ENCODE measurements around the gene POMGNT2.

Gene POMGNT2

GRCh38 chr3:43132870-43133636, 27.2 kb upstream of the POMGNT2 start:
- Histone ChIP-seq H3K27ac (ENCODE audit: low read depth, low read length, poor library complexity, severe bottlenecking) (no peak overlapping the region), H3K36me3 (ENCODE audit: insufficient read depth, low read length) (no peaks in the 10 kb centered on the region), H3K4me2 (ENCODE audit: low read length) (no peak overlapping the region), H3K4me3 (ENCODE audit: low read depth, low read length, poor library complexity, severe bottlenecking) (no peak overlapping the region), H3K9me3 (ENCODE audit: low read length) (no peaks in the 10 kb centered on the region), H4K20me1 (ENCODE audit: insufficient read depth, low read length) (no peaks in the 10 kb centered on the region), H3K79me2 (ENCODE audit: insufficient read depth, low read length) (no peaks in the 10 kb centered on the region), H3K9me2 (ENCODE audit: low read depth, low read length) (no peaks in the 10 kb centered on the region), H3K9ac (ENCODE audit: low read length) (no peak overlapping the region), H2AFZ (ENCODE audit: low read length) (no peak overlapping the region), H3K27me3 (ENCODE audit: insufficient read depth, low read length) (no peaks in the 10 kb centered on the region), H3K4me1 (ENCODE audit: insufficient read depth, low read length, severe bottlenecking) (no peaks in the 10 kb centered on the region), H3F3A (ENCODE audit: insufficient read depth, low read length) (no peaks in the 10 kb centered on the region)
- TF ChIP-seq CTCF (IDR thresholded peaks at IDR 0.05; ENCODE audit: low read length), result no peak
- no peak for TF ChIP-seq EZH2 (IDR thresholded peaks at IDR 0.05; ENCODE audit: borderline replicate concordance, low read length)

- H3K36me3 ChIP-seq (ENCODE audit: insufficient read depth, low read length), result no peaks in the 10 kb centered on the region
- H3K9me2 ChIP-seq (ENCODE audit: low read depth, low read length), result no peaks in the 10 kb centered on the region
- no peak overlapping the region for H3K4me2 ChIP-seq (ENCODE audit: low read length)
- H2AFZ ChIP-seq (ENCODE audit: low read length), result no peak overlapping the region
- H3K4me3 ChIP-seq (ENCODE audit: low read depth, low read length, poor library complexity, severe bottlenecking), result no peak overlapping the region
- H3K79me2 ChIP-seq (ENCODE audit: insufficient read depth, low read length), result no peaks in the 10 kb centered on the region
- no peaks in the 10 kb centered on the region for H4K20me1 ChIP-seq (ENCODE audit: insufficient read depth, low read length)
- no peak overlapping the region for H3K9ac ChIP-seq (ENCODE audit: low read length)
- H3K4me1 ChIP-seq (ENCODE audit: insufficient read depth, low read length, severe bottlenecking), result no peaks in the 10 kb centered on the region
- no peaks in the 10 kb centered on the region for H3K9me3 ChIP-seq (ENCODE audit: low read length)
- H3F3A ChIP-seq (ENCODE audit: insufficient read depth, low read length), result no peaks in the 10 kb centered on the region
- TF ChIP-seq CTCF (IDR thresholded peaks at IDR 0.05; ENCODE audit: low read length), result no peak
- TF ChIP-seq EZH2 (IDR thresholded peaks at IDR 0.05; ENCODE audit: borderline replicate concordance, low read length), result no peak
- H3K27ac ChIP-seq (ENCODE audit: low read depth, low read length, poor library complexity, severe bottlenecking), result no peak overlapping the region
- H3K27me3 ChIP-seq (ENCODE audit: insufficient read depth, low read length), result no peaks in the 10 kb centered on the region
Measured at GRCh38 chr3:43132193-43132592, 26.3 kb upstream of the POMGNT2 start.

GRCh38 chr3:43128464-43128863, 22.6 kb upstream of the POMGNT2 start:
- H3K4me1 ChIP-seq (ENCODE audit: insufficient read depth, low read length, severe bottlenecking), result no peaks in the 10 kb centered on the region

More at GRCh38 chr3:43128464-43128863, 22.6 kb upstream of the POMGNT2 start:
- Histone ChIP-seq H2AFZ (ENCODE audit: low read length) (no peak overlapping the region), H3K79me2 (ENCODE audit: insufficient read depth, low read length) (no peaks in the 10 kb centered on the region), H3K27ac (ENCODE audit: low read depth, low read length, poor library complexity, severe bottlenecking) (no peak overlapping the region), H3K4me3 (ENCODE audit: low read depth, low read length, poor library complexity, severe bottlenecking) (no peak overlapping the region), H3K36me3 (ENCODE audit: insufficient read depth, low read length) (no peaks in the 10 kb centered on the region), H3K9me3 (ENCODE audit: low read length) (no peaks in the 10 kb centered on the region), H3K4me2 (ENCODE audit: low read length) (no peak overlapping the region), H3K9ac (ENCODE audit: low read length) (no peak overlapping the region), H3K9me2 (ENCODE audit: low read depth, low read length) (no peaks in the 10 kb centered on the region), H4K20me1 (ENCODE audit: insufficient read depth, low read length) (no peaks in the 10 kb centered on the region), H3F3A (ENCODE audit: insufficient read depth, low read length) (no peaks in the 10 kb centered on the region), H3K27me3 (ENCODE audit: insufficient read depth, low read length) (no peaks in the 10 kb centered on the region)
- TF ChIP-seq CTCF (IDR thresholded peaks at IDR 0.05; ENCODE audit: low read length) (no peak), EZH2 (IDR thresholded peaks at IDR 0.05; ENCODE audit: borderline replicate concordance, low read length) (no peak)
